Hematopoietic multipotent progenitor cell treated with erythropoietin and hydrocortisone succinate and interleukin-3 and kit ligand, for 6 days (in vitro differentiated cells): ENCODE measurements around the gene SNURF.
"Not testable (repeated sequence)": the region's sequence is repeated elsewhere in the genome, so short reads cannot be mapped to it uniquely, and the experiment has no call there.

Source experiments
- DNase-seq: peaks from one replicate; pipeline ENCODE4 v3.0.0-alpha.2; 2015

Gene SNURF

DNA sequence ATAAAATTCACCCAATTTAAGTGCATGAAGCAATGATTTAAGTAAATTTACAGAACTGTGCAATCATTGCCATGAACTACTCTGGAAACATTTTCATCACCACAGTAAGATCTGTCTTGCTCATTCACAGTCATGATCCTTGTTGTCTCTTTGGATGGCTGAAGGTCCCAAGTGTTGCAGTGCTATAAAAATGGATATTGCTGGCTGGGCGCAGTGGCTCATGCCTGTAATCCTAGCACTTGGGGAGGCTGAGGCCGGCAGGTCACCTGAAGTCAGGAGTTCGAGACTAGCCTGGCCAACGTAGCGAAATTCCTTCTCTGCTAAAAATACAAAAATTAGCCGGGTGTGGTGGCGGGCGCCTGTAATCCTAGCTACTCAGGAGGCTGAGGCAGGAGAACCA is 17.0 kb downstream of the SNURF start:
- no peak for DNase-seq

DNA sequence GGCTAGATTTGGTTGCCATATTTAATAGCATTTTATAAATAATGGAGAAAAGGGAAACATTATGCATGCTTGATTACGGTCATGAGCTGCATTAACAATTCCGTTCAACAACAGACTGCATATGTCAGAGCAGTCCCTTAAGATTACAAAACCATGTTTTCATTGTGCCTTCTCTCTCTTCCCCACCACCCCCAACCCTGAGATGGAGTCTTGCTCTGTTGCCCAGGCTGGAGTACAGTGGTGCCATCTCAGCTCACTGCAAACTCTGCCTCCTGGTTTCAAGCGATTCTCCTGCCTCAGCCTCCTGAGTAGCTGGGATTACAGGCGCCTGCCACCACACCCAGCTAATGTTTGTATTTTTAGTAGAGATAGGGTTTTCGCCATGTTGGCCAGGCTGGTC is 17.9 kb downstream of the SNURF start:
- not testable (repeated sequence) for DNase-seq

DNA sequence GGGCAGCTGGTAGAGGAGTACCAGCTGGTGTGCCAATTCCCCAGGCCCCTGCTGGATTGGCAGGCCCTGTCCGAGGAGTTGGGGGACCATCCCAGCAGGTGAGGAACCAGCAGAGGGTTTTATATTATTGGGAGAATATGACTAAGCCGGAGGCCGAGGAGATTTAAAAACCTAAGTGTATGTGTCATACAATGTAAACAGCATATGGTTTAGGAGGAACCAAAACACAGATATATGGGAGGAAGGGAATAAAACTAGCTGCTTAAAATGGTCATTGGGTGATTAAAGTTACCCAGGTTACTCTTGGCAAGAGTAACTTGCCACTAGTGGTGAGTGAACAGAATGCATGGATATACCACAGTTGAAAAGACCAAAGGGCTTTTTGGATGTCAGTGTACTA is 22.1 kb downstream of the SNURF start:
- DNase-seq, result no peak

DNA sequence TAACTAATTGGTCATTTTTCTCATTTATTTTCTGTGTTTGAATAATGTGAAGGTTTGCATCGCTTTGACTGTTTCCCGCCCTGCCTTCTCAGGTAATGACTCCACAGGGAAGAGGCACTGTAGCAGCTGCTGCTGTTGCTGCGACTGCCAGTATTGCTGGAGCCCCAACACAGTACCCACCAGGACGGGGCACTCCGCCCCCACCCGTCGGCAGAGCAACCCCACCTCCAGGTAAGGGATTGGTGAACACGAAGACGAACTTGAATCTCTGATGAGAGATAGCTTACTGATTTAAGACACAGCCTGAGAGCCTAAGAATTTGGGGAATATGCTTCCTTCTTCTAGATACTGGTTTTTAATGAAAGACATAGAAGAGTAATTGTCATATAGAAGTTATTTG is 22.9 kb downstream of the SNURF start:
- no peak for DNase-seq

DNA sequence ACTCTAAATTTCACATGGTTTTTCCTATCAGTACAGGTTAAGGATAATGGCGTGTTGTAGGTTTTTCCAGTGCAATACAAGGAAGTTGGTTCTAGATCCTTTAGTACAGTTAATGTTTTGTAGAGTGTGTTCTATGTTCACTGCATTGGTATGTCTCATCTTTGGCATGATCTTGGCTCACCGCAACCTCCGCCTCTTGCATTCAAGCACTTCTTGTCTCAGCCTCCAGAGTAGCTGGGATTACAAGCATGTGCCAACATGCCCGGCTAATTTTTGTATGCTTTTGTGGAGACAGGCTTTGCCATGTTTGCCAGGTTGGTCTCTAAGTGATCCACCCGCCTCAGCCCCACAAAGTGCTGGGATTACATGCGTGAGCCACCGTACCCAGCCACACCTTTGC is 30.4 kb downstream of the SNURF start:
- no peak for DNase-seq

DNA sequence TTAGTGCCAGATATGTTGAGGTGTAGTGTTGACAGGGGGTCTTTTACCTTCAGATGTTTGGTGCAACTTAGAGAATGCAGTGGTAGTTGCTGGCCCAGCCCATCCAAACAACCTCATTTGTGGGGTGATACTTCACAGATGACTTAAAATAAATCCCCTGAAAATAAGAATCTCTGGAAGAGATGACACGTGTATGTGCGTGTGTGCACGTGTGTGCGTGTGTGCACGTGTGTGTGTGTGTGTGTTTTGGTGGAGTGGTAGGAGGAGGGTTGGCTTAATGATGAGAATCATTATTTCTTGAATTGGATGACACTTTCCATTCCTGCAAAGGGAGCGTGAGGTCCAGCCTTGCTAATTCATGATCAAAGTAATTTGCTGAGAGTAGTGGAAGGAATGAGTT is 31.9 kb downstream of the SNURF start:
- DNase-seq, result no peak
